ENCODE measurements around the gene DSN1. TPM values are rescaled to one million over a fixed set of nuclear protein-coding genes. Genes with fewer than 3 reads are reported as not detected.

DSN1 gene
- total RNA-seq, 2 donors from 2014 or later = 21.6 to 29.1 TPM

GRCh38 chr20:36732456-36732855 is 41.1 kb downstream of the DSN1 start:
- Mint-ChIP-seq H3K4me1 (ENCODE audit: low read depth in 2 of 2) (peaks cover 16 to 18% of the 10 kb centered on the region in 2 donors), H3K27ac (peak overlapping the region in 1 of 2 donors; percentile 86), H3K4me3 (no peak overlapping the region), H3K27me3 (no peaks in the 10 kb centered on the region), H3K36me3 (no peaks in the 10 kb centered on the region), H3K9me3 (no peaks in the 10 kb centered on the region)
- DNase-seq (ENCODE audit: low spot score) (no peak), ATAC-seq (no peak)

- Mint-ChIP-seq H3K4me1 (ENCODE audit: low read depth in 2 of 2) (peaks cover 9 to 12% of the 10 kb centered on the region in 2 donors), H3K9me3 (no peaks in the 10 kb centered on the region), H3K27me3 (no peaks in the 10 kb centered on the region), H3K36me3 (no peaks in the 10 kb centered on the region), H3K4me3 (no peak overlapping the region), H3K27ac (no peak overlapping the region)
- ATAC-seq = peak; percentile 52 to 86
- DNase-seq (ENCODE audit: low spot score) = no peak
These were observed 44.6 kb downstream of the DSN1 start for GRCh38 chr20:36728986-36729385.

GRCh38 chr20:36726168-36726567 is 47.4 kb downstream of the DSN1 start:
- H3K9me3 Mint-ChIP-seq = no peaks in the 10 kb centered on the region
- no peaks in the 10 kb centered on the region for H3K36me3 Mint-ChIP-seq

GRCh38 chr20:36720510-36720909 is 53.1 kb downstream of the DSN1 start:
- no peak for DNase-seq (ENCODE audit: low spot score)
- Mint-ChIP-seq H3K27me3 (no peaks in the 10 kb centered on the region), H3K27ac (peak overlapping the region in 1 of 2 donors; percentile 39), H3K4me1 (ENCODE audit: low read depth in 2 of 2) (peaks cover 0 to 3% of the 10 kb centered on the region in 2 donors), H3K4me3 (no peak overlapping the region), H3K36me3 (no peaks in the 10 kb centered on the region), H3K9me3 (no peaks in the 10 kb centered on the region)
- peak; percentile 20 to 48 for ATAC-seq

More at GRCh38 chr20:36726168-36726567, 47.4 kb downstream of the DSN1 start:
- Mint-ChIP-seq H3K4me1 (ENCODE audit: low read depth in 2 of 2) (peaks cover 0 to 10% of the 10 kb centered on the region in 2 donors), H3K27me3 (no peaks in the 10 kb centered on the region), H3K4me3 (no peak overlapping the region), H3K27ac (no peak overlapping the region)
- DNase-seq (ENCODE audit: low spot score) = no peak
- ATAC-seq = no peak

- ATAC-seq (no peak), DNase-seq (ENCODE audit: low spot score) (no peak)
- Mint-ChIP-seq H3K4me1 (ENCODE audit: low read depth in 2 of 2) (no peaks in the 10 kb centered on the region), H3K27me3 (no peaks in the 10 kb centered on the region), H3K9me3 (no peaks in the 10 kb centered on the region), H3K36me3 (no peaks in the 10 kb centered on the region), H3K4me3 (no peak overlapping the region), H3K27ac (no peak overlapping the region)
These were observed 55.9 kb downstream of the DSN1 start for GRCh38 chr20:36717657-36718056.

- no peak overlapping the region for H3K27ac Mint-ChIP-seq
- H3K4me3 Mint-ChIP-seq = no peak overlapping the region
- H3K4me1 Mint-ChIP-seq (ENCODE audit: low read depth in 2 of 2) = no peaks in the 10 kb centered on the region
- H3K36me3 Mint-ChIP-seq = no peaks in the 10 kb centered on the region
- no peaks in the 10 kb centered on the region for H3K27me3 Mint-ChIP-seq
- DNase-seq (ENCODE audit: low spot score) (no peak), ATAC-seq (no peak)
- H3K9me3 Mint-ChIP-seq = no peaks in the 10 kb centered on the region
These were observed 56.5 kb downstream of the DSN1 start for GRCh38 chr20:36717021-36717420.

- no peak for DNase-seq (ENCODE audit: low spot score)
- Mint-ChIP-seq H3K27ac (no peak overlapping the region), H3K4me1 (ENCODE audit: low read depth in 2 of 2) (no peaks in the 10 kb centered on the region), H3K9me3 (no peaks in the 10 kb centered on the region), H3K4me3 (no peak overlapping the region), H3K36me3 (no peaks in the 10 kb centered on the region), H3K27me3 (no peaks in the 10 kb centered on the region)
- ATAC-seq = no peak
These were observed 60.8 kb downstream of the DSN1 start for GRCh38 chr20:36712775-36713174.

- Mint-ChIP-seq H3K27me3 (no peaks in the 10 kb centered on the region), H3K4me3 (no peak overlapping the region), H3K9me3 (no peaks in the 10 kb centered on the region), H3K4me1 (ENCODE audit: low read depth in 2 of 2) (peaks cover 0 to 3% of the 10 kb centered on the region in 2 donors), H3K27ac (no peak overlapping the region), H3K36me3 (peaks cover 5% of the 10 kb centered on the region)
- ATAC-seq (no peak), DNase-seq (ENCODE audit: low spot score) (no peak)
These were observed 64.4 kb downstream of the DSN1 start for GRCh38 chr20:36709126-36709525.

- Mint-ChIP-seq H3K27me3 (no peaks in the 10 kb centered on the region), H3K36me3 (peaks cover 5% of the 10 kb centered on the region), H3K4me3 (no peak overlapping the region), H3K4me1 (ENCODE audit: low read depth in 2 of 2) (peaks cover 0 to 3% of the 10 kb centered on the region in 2 donors), H3K9me3 (no peaks in the 10 kb centered on the region), H3K27ac (no peak overlapping the region)
- no peak for DNase-seq (ENCODE audit: low spot score)
- ATAC-seq = no peak
These were observed 70.0 kb downstream of the DSN1 start for GRCh38 chr20:36703530-36703929.

Other genes with a start within 250 kb of the DSN1 start
- gene MYL9, start 232.2 kb downstream of the DSN1 start, total RNA-seq = under 1 TPM in 1 of 2 donors, not detected in 1; 0.76 TPM
- gene TGIF2, start 200.2 kb downstream of the DSN1 start, total RNA-seq = 10 to 100 TPM; 23.2 to 38.5 TPM
- gene RAB5IF, start 168.0 kb downstream of the DSN1 start, total RNA-seq = 100 to 1,000 TPM; 209 to 243 TPM
- gene SLA2, start 127.6 kb downstream of the DSN1 start, total RNA-seq = 10 to 100 TPM; 13.6 to 18.9 TPM
- 10 to 100 TPM; 19.0 to 20.6 TPM for gene NDRG3, start 27.7 kb downstream of the DSN1 start, total RNA-seq
- gene TLDC2, start 102.4 kb upstream of the DSN1 start, total RNA-seq = under 1 TPM in 1 of 2 donors, not detected in 1; 0.39 TPM
- gene SAMHD1, start 177.9 kb upstream of the DSN1 start, total RNA-seq = 10 to 100 TPM; 74.9 to 86.0 TPM

Data from natural killer cell treated with Interleukin-12 subunit alpha and Interleukin-12 subunit beta and Interleukin-15 and Interleukin-18, amount 100 ng/mL, for 72 hours (primary cell).